H9 (cell line): Measurements from ENCODE around the gene ZNF423. TPM values are rescaled to one million over a fixed set of nuclear protein-coding genes. Genes with fewer than 3 reads are reported as not detected.

ENCODE experiments used
- DNase-seq: peaks from one replicate; pipeline ENCODE4 v3.0.0-alpha.2; 2017
- H2AFZ ChIP-seq: one replicate; pipeline ENCODE4 v1.6.1; 2013; ENCODE audit warnings: mild to moderate bottlenecking, low read length, control low read depth, moderate library complexity
- H2AK5ac ChIP-seq: 2 replicates; pipeline ENCODE4 v1.6.1; 2013; ENCODE audit warnings: low read length, control low read depth, mixed read lengths; ENCODE audit not compliant: insufficient read length
- H2BK120ac ChIP-seq: one replicate; pipeline ENCODE4 v1.6.1; 2013; ENCODE audit warnings: low read depth, mild to moderate bottlenecking, low read length, control low read depth, inconsistent platforms; ENCODE audit not compliant: poor library complexity, severe bottlenecking
- H2BK12ac ChIP-seq: 2 replicates; pipeline ENCODE4 v1.6.1; 2013; ENCODE audit warnings: low read length, control low read depth, mixed read lengths, low read depth; ENCODE audit not compliant: insufficient read length
- H2BK15ac ChIP-seq: 2 replicates; pipeline ENCODE4 v1.6.1; 2013; ENCODE audit warnings: low read depth, low read length, control low read depth
- H2BK20ac ChIP-seq: one replicate; pipeline ENCODE4 v1.6.1; 2013; ENCODE audit warnings: low read depth, mild to moderate bottlenecking, low read length, control low read depth, inconsistent platforms; ENCODE audit not compliant: poor library complexity, severe bottlenecking
- H2BK5ac ChIP-seq: 2 replicates; pipeline ENCODE4 v1.6.1; 2013; ENCODE audit warnings: low read length, control low read depth, mixed read lengths; ENCODE audit not compliant: insufficient read length
- H3K14ac ChIP-seq: 2 replicates; pipeline ENCODE4 v1.6.1; 2013; ENCODE audit warnings: low read length, control low read depth; ENCODE audit not compliant: insufficient read depth
- H3K18ac ChIP-seq: 2 replicates; pipeline ENCODE4 v1.6.1; 2013; ENCODE audit warnings: low read depth, mild to moderate bottlenecking, mixed read lengths, low read length, control low read depth; ENCODE audit not compliant: insufficient read length
- H3K23ac ChIP-seq: 2 replicates; pipeline ENCODE4 v1.6.1; 2013; ENCODE audit warnings: low read length, control low read depth, mixed read lengths, low read depth; ENCODE audit not compliant: insufficient read length
- H3K23me2 ChIP-seq: 2 replicates; pipeline ENCODE4 v1.6.1; 2013; ENCODE audit warnings: low read depth, mild to moderate bottlenecking, mixed read lengths, low read length, control low read depth; ENCODE audit not compliant: insufficient read length, poor library complexity, severe bottlenecking
- H3K27ac ChIP-seq: 2 replicates; pipeline ENCODE4 v1.5.1; 2013; ENCODE audit warnings: low read length, control low read depth, mixed read lengths, low read depth; ENCODE audit not compliant: insufficient read length
- H3K27me3 ChIP-seq: 2 replicates; pipeline ENCODE4 v1.6.1; 2013; ENCODE audit warnings: low read length, control low read depth, inconsistent platforms; ENCODE audit not compliant: insufficient read depth
- H3K4ac ChIP-seq: 2 replicates; pipeline ENCODE4 v1.6.1; 2013; ENCODE audit warnings: low read depth, mild to moderate bottlenecking, control low read depth, inconsistent platforms, low read length, moderate library complexity
- H3K4me1 ChIP-seq: 2 replicates; pipeline ENCODE4 v1.6.1; 2013; ENCODE audit warnings: low read length, control low read depth, inconsistent platforms; ENCODE audit not compliant: insufficient read depth
- H3K4me2 ChIP-seq: 2 replicates; pipeline ENCODE4 v1.6.1; 2013; ENCODE audit warnings: low read length, control low read depth, mixed read lengths; ENCODE audit not compliant: insufficient read length, insufficient read depth
- H3K56ac ChIP-seq: 2 replicates; pipeline ENCODE4 v1.6.1; 2013; ENCODE audit warnings: low read depth, mild to moderate bottlenecking, mixed read lengths, low read length, control low read depth; ENCODE audit not compliant: insufficient read length
- H3K79me1 ChIP-seq: 2 replicates; pipeline ENCODE4 v1.6.1; 2013; ENCODE audit warnings: low read depth, mild to moderate bottlenecking, moderate library complexity, low read length, control low read depth, inconsistent platforms; ENCODE audit not compliant: insufficient read depth, poor library complexity, severe bottlenecking
- H3K79me2 ChIP-seq: 2 replicates; pipeline ENCODE4 v1.6.1; 2013; ENCODE audit warnings: low read length, control low read depth, inconsistent platforms; ENCODE audit not compliant: insufficient read depth
- H3K9ac ChIP-seq: 2 replicates; pipeline ENCODE4 v1.6.1; 2013; ENCODE audit warnings: low read length, control low read depth, mixed read lengths; ENCODE audit not compliant: insufficient read length; ENCODE audit errors: extremely low read depth
- H3K9me3 ChIP-seq: one replicate; pipeline ENCODE4 v1.6.1; 2013; ENCODE audit warnings: low read depth, low read length, inconsistent platforms; ENCODE audit not compliant: control insufficient read depth
- H3T11ph ChIP-seq: one replicate; pipeline ENCODE4 v1.6.1; 2013; ENCODE audit warnings: mild to moderate bottlenecking, low read length, control low read depth, inconsistent platforms
- H4K20me1 ChIP-seq: one replicate; pipeline ENCODE4 v1.6.1; 2013; ENCODE audit not compliant: control insufficient read depth, insufficient read length, insufficient read depth
- H4K5ac ChIP-seq: 2 replicates; pipeline ENCODE4 v1.6.1; 2013; ENCODE audit warnings: low read depth, mild to moderate bottlenecking, mixed read lengths, low read length, control low read depth; ENCODE audit not compliant: insufficient read length
- H4K8ac ChIP-seq: replicated peaks from 2 replicates; pipeline ENCODE4 v1.6.1; 2013; ENCODE audit warnings: low read length, control low read depth, mixed read lengths, low read depth; ENCODE audit not compliant: insufficient read length
- H4K91ac ChIP-seq: 2 replicates; pipeline ENCODE4 v1.6.1; 2013; ENCODE audit warnings: low read depth, mild to moderate bottlenecking, moderate library complexity, mixed read lengths, low read length, control low read depth; ENCODE audit not compliant: insufficient read length
- H3K27ac Mint-ChIP-seq, 3 experiments: 2 replicates in 2 of 3; 3 replicates in 1 of 3; pipeline ENCODE4 v1.8.0; 2020 to 2021; ENCODE audit warnings: mixed read lengths in 3 of 3, mild to moderate bottlenecking in 1 of 3, moderate library complexity in 1 of 3
- H3K27me3 Mint-ChIP-seq: 2 replicates; pipeline ENCODE4 v1.8.0; 2021; ENCODE audit warnings: low read depth, mild to moderate bottlenecking, moderate library complexity, mixed read lengths
- H3K36me3 Mint-ChIP-seq, 3 experiments: 2 replicates in 2 of 3; 3 replicates in 1 of 3; pipeline ENCODE4 v1.8.0; 2020 to 2021; ENCODE audit warnings: low read depth in 3 of 3, mixed read lengths in 3 of 3; ENCODE audit not compliant: insufficient read depth in 1 of 3
- H3K4me1 Mint-ChIP-seq, 2 experiments: 2 replicates each; pipeline ENCODE4 v1.8.0; 2020; ENCODE audit warnings: mixed read lengths in 2 of 2
- H3K4me3 Mint-ChIP-seq, 2 experiments: 2 replicates in 1 of 2; 3 replicates in 1 of 2; pipeline ENCODE4 v1.8.0; 2020 to 2021; ENCODE audit warnings: mild to moderate bottlenecking in 2 of 2, mixed read lengths in 2 of 2, moderate library complexity in 1 of 2
- H3K9me3 Mint-ChIP-seq, 2 experiments: 2 replicates in 1 of 2; 3 replicates in 1 of 2; pipeline ENCODE4 v1.8.0; 2020; ENCODE audit warnings: mild to moderate bottlenecking in 2 of 2, mixed read lengths in 2 of 2, moderate library complexity in 1 of 2
- WGBS: extraction: QIAGEN DNeasy Blood & Tissue Kit; methylation state at CpG from one replicate; pipeline ENCODE4 v1.1.7; 2013; ENCODE audit warnings: missing lambda C conversion rate, low lambda C conversion rate, mixed read lengths; ENCODE audit not compliant: insufficient read length; ENCODE audit errors: extremely low coverage; 5-methylcytosine and 5-hydroxymethylcytosine counted together
- total RNA-seq: library from RNA; stranded (reverse); gene quantifications from 2 replicates; pipeline ENCODE4 v1.2.1, GENCODE V29; 2021
- TF ChIP-seq, protein P1 (sequence below): fragments of 200-600 bp; sonication (generic); conservative IDR thresholded peaks from 3 replicates; pipeline ENCODE4 v1.8.0; 2021; ENCODE audit warnings: antibody characterized with exemption, mild to moderate bottlenecking

The ZNF423 gene
- total RNA-seq, 1 experiment from 2014 or later = 51.5 TPM

DNA sequence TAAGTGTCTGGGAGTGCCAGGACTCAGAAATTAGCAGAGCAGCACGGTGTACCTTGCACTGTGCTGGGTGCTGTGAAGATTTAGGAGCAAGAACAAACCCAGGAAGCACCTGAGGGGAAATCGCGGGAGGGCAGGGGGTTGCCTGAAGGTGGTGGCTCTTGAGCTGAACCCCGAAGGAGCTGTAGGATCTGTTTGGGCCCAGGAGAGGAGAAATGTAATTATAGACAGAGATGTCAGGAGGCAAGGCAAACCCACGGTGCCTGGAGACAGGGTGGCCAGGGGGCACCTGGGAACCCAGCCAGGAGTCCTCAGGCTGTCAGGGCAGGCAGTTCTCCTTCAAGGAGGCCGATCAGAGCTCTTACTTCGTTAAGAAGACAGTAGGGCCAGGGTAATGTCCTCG, 373.2 kb downstream of the ZNF423 start:
- no peak overlapping the region for H2BK12ac ChIP-seq
- TF ChIP-seq, protein P1, sequence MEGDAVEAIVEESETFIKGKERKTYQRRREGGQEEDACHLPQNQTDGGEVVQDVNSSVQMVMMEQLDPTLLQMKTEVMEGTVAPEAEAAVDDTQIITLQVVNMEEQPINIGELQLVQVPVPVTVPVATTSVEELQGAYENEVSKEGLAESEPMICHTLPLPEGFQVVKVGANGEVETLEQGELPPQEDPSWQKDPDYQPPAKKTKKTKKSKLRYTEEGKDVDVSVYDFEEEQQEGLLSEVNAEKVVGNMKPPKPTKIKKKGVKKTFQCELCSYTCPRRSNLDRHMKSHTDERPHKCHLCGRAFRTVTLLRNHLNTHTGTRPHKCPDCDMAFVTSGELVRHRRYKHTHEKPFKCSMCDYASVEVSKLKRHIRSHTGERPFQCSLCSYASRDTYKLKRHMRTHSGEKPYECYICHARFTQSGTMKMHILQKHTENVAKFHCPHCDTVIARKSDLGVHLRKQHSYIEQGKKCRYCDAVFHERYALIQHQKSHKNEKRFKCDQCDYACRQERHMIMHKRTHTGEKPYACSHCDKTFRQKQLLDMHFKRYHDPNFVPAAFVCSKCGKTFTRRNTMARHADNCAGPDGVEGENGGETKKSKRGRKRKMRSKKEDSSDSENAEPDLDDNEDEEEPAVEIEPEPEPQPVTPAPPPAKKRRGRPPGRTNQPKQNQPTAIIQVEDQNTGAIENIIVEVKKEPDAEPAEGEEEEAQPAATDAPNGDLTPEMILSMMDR = no peak
- Mint-ChIP-seq H3K4me1 (peaks cover 2 to 7% of the 10 kb centered on the region in 2 experiments; a peak in 3 of 4 replicates), H3K9me3 (no peaks in the 10 kb centered on the region), H3K4me3 (no peak overlapping the region), H3K27me3 (peaks cover 34% of the 10 kb centered on the region), H3K27ac (no peak overlapping the region), H3K36me3 (no peaks in the 10 kb centered on the region; a peak in 1 of 7 replicates)
- no peaks in the 10 kb centered on the region for H4K20me1 ChIP-seq
- H2BK120ac ChIP-seq = no peak overlapping the region
- no peak overlapping the region for H2AK5ac ChIP-seq
- H3K4ac ChIP-seq = no peak overlapping the region
- H3T11ph ChIP-seq = no peak overlapping the region
- H2BK15ac ChIP-seq = no peak overlapping the region
- no peak overlapping the region for H2BK20ac ChIP-seq
- no peak overlapping the region for H3K14ac ChIP-seq
- H4K91ac ChIP-seq = no peak overlapping the region
- no peak for DNase-seq
- H3K9ac ChIP-seq = no peak overlapping the region
- no peak overlapping the region for H2BK5ac ChIP-seq
- H2AFZ ChIP-seq = no peak overlapping the region
- no peaks in the 10 kb centered on the region for H3K23me2 ChIP-seq
- H3K18ac ChIP-seq = no peak overlapping the region
- no CpG with 5 or more reads among the region's 8 CpGs for WGBS
- H4K5ac ChIP-seq = no peak overlapping the region
- no peak overlapping the region for H3K27ac ChIP-seq
- no peak overlapping the region for H3K23ac ChIP-seq
- no peaks in the 10 kb centered on the region for H3K79me2 ChIP-seq
- no peak overlapping the region for H3K56ac ChIP-seq
- no peak overlapping the region for H3K4me2 ChIP-seq
- no peak overlapping the region for H4K8ac ChIP-seq
- H3K9me3 ChIP-seq = no peaks in the 10 kb centered on the region
- H3K79me1 ChIP-seq = no peaks in the 10 kb centered on the region
- H3K4me1 ChIP-seq = no peaks in the 10 kb centered on the region
- no peaks in the 10 kb centered on the region for H3K27me3 ChIP-seq
